22Rv1 (cell line): ENCODE measurements around the gene ITLN2.

Source experiments
- CTCF ChIP-seq: fragments of 450-650 bp; IDR thresholded peaks from 2 replicates; pipeline ENCODE4 v1.5.1; 2017; ENCODE audit warnings: mild to moderate bottlenecking
- ZFX ChIP-seq: fragments of 450-650 bp; IDR thresholded peaks from 2 replicates; pipeline ENCODE4 v1.6.1; 2017; ENCODE audit warnings: antibody characterized with exemption, borderline replicate concordance

- TF ChIP-seq CTCF (no peak), ZFX (no peak)
Measured at GRCh38 chr1:160996178-160996577, 41.6 kb upstream of the ITLN2 start.
